Thyroid gland (tissue), 4 donors: ENCODE measurements around the gene PSMA6. TPM values are rescaled to one million over a fixed set of nuclear protein-coding genes. Genes with fewer than 3 reads are reported as not detected.
"Not testable (repeated sequence)": the region's sequence is repeated elsewhere in the genome, so short reads cannot be mapped to it uniquely, and the experiment has no call there.

Experiments
- DNase-seq, 2 donors: peaks; one replicate each; pipeline ENCODE4 v3.0.0-alpha.2; 2019
- H3K27ac ChIP-seq, 3 donors: fragments of 200-600 bp; sonication (generic); 1 replicate in 2 of 3; 2 replicates in 1 of 3; pipeline ENCODE4 v1.5.1; 2016 to 2019; ENCODE audit warnings: mild to moderate bottlenecking in 1 of 3, moderate library complexity in 1 of 3
- H3K27me3 ChIP-seq: fragments of 200-600 bp; sonication (generic); one replicate; pipeline ENCODE4 v1.5.1; 2019
- H3K36me3 ChIP-seq, 2 donors: fragments of 200-600 bp; sonication (generic); one replicate each; pipeline ENCODE4 v1.5.1; 2016 to 2019
- H3K4me1 ChIP-seq, 2 donors: fragments of 200-600 bp; sonication (generic); one replicate each; pipeline ENCODE4 v1.5.1; 2017 to 2019
- H3K4me3 ChIP-seq, 3 donors: fragments of 200-600 bp; sonication (generic); replicated peaks in 1 of 3; 1 replicate in 2 of 3; 2 replicates in 1 of 3; pipeline ENCODE4 v1.5.1; 2016; ENCODE audit warnings: mild to moderate bottlenecking in 1 of 3
- H3K9me3 ChIP-seq: fragments of 200-600 bp; sonication (generic); one replicate; pipeline ENCODE4 v1.5.1; 2017
- POLR2A ChIP-seq, 2 donors: fragments of 450-650 bp; IDR thresholded peaks; one replicate each; pipeline ENCODE4 v1.6.1; 2017; ENCODE audit warnings: antibody characterized with exemption in 2 of 2, mild to moderate bottlenecking in 2 of 2, moderate library complexity in 1 of 2
- WGBS, 2 donors: methylation state at CpG; one replicate each; pipeline ENCODE4 v1.1.5; 2017; 5-methylcytosine and 5-hydroxymethylcytosine counted together
- intact Hi-C: fragments of 100-400 bp; cut with DNase I; formaldehyde crosslinking; loops from one replicate; pipeline ENCODE4 v1.15.1; 2023
- total RNA-seq, 4 donors: library from RNA; depleted of rRNA; stranded (reverse); fragments of >200 nt; gene quantifications; one replicate each; pipeline ENCODE4 v1.2.3, GENCODE V29; 2016
- TF ChIP-seq, protein P1 (sequence below), 6 experiments: fragments of 200-600 bp in 3 of 6; fragments of 450-650 bp in 3 of 6; sonication (generic) in 3 of 6; IDR thresholded peaks; one replicate each; pipeline ENCODE4 v1.5.1; 2016 to 2019; ENCODE audit warnings: antibody characterized with exemption in 6 of 6, mild to moderate bottlenecking in 2 of 6, inconsistent platforms in 1 of 6, moderate library complexity in 1 of 6

PSMA6 gene
- total RNA-seq, 4 donors from 2014 or later, result 107 to 157 (median 120) TPM

GRCh38 chr14:35298351-35298750 lies 6.2 kb downstream of the PSMA6 start:
- intact Hi-C loops, result no loop called here
- H3K4me3 ChIP-seq, result no peak overlapping the region
- no peaks in the 10 kb centered on the region for H3K36me3 ChIP-seq
- no peaks in the 10 kb centered on the region for H3K27me3 ChIP-seq
- no peak overlapping the region for H3K27ac ChIP-seq
- no peaks in the 10 kb centered on the region for H3K9me3 ChIP-seq
- DNase-seq, result no peak
- TF ChIP-seq, protein P1, sequence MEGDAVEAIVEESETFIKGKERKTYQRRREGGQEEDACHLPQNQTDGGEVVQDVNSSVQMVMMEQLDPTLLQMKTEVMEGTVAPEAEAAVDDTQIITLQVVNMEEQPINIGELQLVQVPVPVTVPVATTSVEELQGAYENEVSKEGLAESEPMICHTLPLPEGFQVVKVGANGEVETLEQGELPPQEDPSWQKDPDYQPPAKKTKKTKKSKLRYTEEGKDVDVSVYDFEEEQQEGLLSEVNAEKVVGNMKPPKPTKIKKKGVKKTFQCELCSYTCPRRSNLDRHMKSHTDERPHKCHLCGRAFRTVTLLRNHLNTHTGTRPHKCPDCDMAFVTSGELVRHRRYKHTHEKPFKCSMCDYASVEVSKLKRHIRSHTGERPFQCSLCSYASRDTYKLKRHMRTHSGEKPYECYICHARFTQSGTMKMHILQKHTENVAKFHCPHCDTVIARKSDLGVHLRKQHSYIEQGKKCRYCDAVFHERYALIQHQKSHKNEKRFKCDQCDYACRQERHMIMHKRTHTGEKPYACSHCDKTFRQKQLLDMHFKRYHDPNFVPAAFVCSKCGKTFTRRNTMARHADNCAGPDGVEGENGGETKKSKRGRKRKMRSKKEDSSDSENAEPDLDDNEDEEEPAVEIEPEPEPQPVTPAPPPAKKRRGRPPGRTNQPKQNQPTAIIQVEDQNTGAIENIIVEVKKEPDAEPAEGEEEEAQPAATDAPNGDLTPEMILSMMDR (IDR thresholded peaks at IDR 0.05), result no peak
- TF ChIP-seq POLR2A (IDR thresholded peaks at IDR 0.05), result no peak
- WGBS, 2 donors, result 88 to 94% methylated on average over 4 of the region's 4 CpGs
- peaks cover 18 to 22% of the 10 kb centered on the region in 2 donors for H3K4me1 ChIP-seq

DNA sequence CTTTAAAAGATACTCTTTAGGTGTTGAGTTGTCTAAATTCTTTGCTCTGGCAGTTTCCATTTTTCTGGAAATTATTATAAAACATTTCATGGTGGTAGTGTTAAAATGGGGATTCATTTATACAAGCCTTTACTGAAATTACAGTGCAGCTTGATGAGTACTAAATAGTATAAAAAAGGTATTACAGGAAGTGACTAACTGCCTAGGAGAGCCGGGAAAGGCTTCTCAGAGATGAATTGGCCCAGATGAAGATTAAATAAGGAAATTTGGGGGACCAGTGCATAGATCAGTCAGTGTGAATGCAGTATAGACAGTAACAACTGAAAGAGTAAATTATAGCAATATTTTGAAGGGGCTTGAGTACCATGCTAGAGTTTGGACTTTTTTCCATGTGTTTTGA lies 7.5 kb downstream of the PSMA6 start:
- Histone ChIP-seq H3K4me3 (no peak overlapping the region), H3K9me3 (no peaks in the 10 kb centered on the region), H3K27me3 (no peaks in the 10 kb centered on the region), H3K27ac (no peak overlapping the region), H3K4me1 (peaks cover 8% of the 10 kb centered on the region in 2 donors), H3K36me3 (no peaks in the 10 kb centered on the region)
- 79 to 85% methylated on average over 1 of the region's 1 CpG for WGBS, 2 donors
- no peak for DNase-seq
- TF ChIP-seq, protein P1 (IDR thresholded peaks at IDR 0.05), result no peak
- no peak for TF ChIP-seq POLR2A (IDR thresholded peaks at IDR 0.05)
- intact Hi-C loops, result no loop called here

- H3K27me3 ChIP-seq, result no peaks in the 10 kb centered on the region
- 93 to 97% methylated on average over 3 of the region's 3 CpGs for WGBS, 2 donors
- H3K4me1 ChIP-seq, result peaks cover 3 to 4% of the 10 kb centered on the region in 2 donors
- no peak overlapping the region for H3K27ac ChIP-seq
- no peak overlapping the region for H3K4me3 ChIP-seq
- TF ChIP-seq, protein P1 (IDR thresholded peaks at IDR 0.05), result no peak
- TF ChIP-seq POLR2A (IDR thresholded peaks at IDR 0.05), result no peak
- no peaks in the 10 kb centered on the region for H3K9me3 ChIP-seq
- intact Hi-C loops, result no loop called here
- no peaks in the 10 kb centered on the region for H3K36me3 ChIP-seq
- no peak for DNase-seq
Observed at GRCh38 chr14:35300228-35300627, 8.0 kb downstream of the PSMA6 start.

- H3K4me3 ChIP-seq, intact Hi-C loops, H3K36me3 ChIP-seq, H3K27me3 ChIP-seq, DNase-seq, H3K27ac ChIP-seq, H3K9me3 ChIP-seq, H3K4me1 ChIP-seq: not testable (repeated sequence)
- WGBS, 2 donors, result 85 to 93% methylated on average over 4 of the region's 4 CpGs
Observed at GRCh38 chr14:35301334-35301733, 9.2 kb downstream of the PSMA6 start.

DNA sequence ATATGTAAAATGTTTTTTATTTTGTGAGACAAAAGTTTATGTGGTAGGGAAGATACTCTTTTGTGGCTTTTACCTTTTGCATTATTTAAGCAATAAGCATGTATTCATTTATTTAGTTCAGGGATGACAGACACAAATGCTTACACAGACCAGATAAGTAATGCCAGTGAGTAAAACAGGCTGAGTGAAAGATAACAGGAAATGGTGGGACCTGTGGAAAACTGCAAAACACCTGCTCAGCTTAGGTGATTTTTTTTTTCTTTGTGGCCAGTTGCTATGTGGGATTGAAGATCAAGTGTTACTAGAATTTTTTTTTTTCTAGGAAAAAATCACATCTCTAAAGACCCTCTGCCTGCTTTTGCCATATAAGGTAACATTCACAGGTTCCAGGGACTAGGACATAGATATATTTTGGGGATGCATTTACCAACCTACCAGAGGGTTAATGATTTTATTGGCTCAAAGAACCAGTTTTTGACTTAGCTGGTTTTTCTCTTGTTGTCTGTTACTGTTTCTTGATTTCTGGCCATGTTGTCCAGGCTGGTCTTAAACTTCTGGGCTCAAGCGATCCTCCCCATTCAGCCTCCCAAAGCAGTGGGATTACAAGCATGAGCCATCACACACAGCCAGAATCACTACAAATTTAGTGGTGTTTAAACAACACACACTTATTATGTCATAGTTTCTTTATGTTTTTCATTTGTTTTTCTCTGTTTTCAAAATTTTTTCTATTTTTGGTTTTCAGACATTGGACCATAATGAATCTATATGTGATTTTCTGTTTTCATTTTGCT lies 9.8 kb downstream of the PSMA6 start:
- Histone ChIP-seq H3K36me3 (no peaks in the 10 kb centered on the region), H3K4me3 (no peak overlapping the region), H3K4me1 (no peaks in the 10 kb centered on the region), H3K9me3 (no peaks in the 10 kb centered on the region), H3K27me3 (no peaks in the 10 kb centered on the region), H3K27ac (no peak overlapping the region)
- intact Hi-C loops, result no loop called here
- no peak for DNase-seq
- WGBS, 2 donors, result 95 to 100% methylated on average over 1 of the region's 1 CpG
- TF ChIP-seq, protein P1 (IDR thresholded peaks at IDR 0.05), result no peak
- no peak for TF ChIP-seq POLR2A (IDR thresholded peaks at IDR 0.05)
